Skeletal muscle satellite cell (primary cell): Measurements from ENCODE around the gene GGT5.
"Not testable (repeated sequence)": the region's sequence is repeated elsewhere in the genome, so short reads cannot be mapped to it uniquely, and the experiment has no call there.

Source experiments
- H3K27me3 ChIP-seq: 2 replicates; pipeline ENCODE4 v1.7.0; 2013; ENCODE audit warnings: low read length; ENCODE audit not compliant: control insufficient read depth, insufficient read depth
- H3K36me3 ChIP-seq: 2 replicates; pipeline ENCODE4 v1.7.0; 2013; ENCODE audit warnings: mild to moderate bottlenecking, control low read depth, low read length; ENCODE audit not compliant: insufficient read depth
- H3K4me1 ChIP-seq: 2 replicates; pipeline ENCODE4 v1.7.0; 2013; ENCODE audit warnings: low read length; ENCODE audit not compliant: control insufficient read depth, insufficient read depth
- H3K4me2 ChIP-seq: 2 replicates; pipeline ENCODE4 v1.7.0; 2013; ENCODE audit warnings: mild to moderate bottlenecking, low read length
- H3K4me3 ChIP-seq: 2 replicates; pipeline ENCODE4 v1.7.0; 2013; ENCODE audit warnings: low read length
- H3K9ac ChIP-seq: 2 replicates; pipeline ENCODE4 v1.7.0; 2013; ENCODE audit warnings: mild to moderate bottlenecking, low read depth, low read length, moderate library complexity
- H3K9me3 ChIP-seq: replicated peaks from 2 replicates; pipeline ENCODE4 v1.7.0; 2013; ENCODE audit warnings: mild to moderate bottlenecking, control low read depth, low read length

The GGT5 gene

DNA sequence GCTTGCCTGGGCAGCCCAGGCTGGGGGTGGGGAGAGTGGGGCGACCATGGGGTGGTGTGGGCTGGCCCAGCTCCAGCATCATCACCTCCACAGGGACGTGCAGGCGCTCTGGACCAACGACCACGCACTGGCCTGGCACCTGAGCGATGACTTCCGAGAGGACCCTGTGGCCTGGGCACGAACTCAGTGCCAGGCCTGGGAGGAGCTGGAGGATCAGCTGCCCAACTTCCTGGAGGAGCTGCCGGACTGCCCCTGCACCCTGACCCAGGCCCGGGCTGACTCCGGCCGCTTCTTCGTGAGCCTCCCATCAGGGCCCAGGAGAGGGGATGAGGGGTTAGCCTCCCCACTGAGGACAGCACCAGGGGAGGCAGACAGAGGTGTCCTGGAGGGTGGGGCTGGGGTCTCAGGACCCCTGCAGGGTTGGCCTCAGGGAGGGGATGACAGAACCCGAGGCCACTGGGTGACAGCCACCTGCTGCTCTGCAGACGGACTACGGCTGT is 59.8 kb downstream of the GGT5 start:
- no peak overlapping the region for H3K4me3 ChIP-seq
- peaks cover 15% of the 10 kb centered on the region for H3K4me1 ChIP-seq
- no peaks in the 10 kb centered on the region for H3K27me3 ChIP-seq
- no peak overlapping the region for H3K9ac ChIP-seq
- no peaks in the 10 kb centered on the region for H3K9me3 ChIP-seq
- no peaks in the 10 kb centered on the region for H3K36me3 ChIP-seq
- H3K4me2 ChIP-seq, result no peak overlapping the region

DNA sequence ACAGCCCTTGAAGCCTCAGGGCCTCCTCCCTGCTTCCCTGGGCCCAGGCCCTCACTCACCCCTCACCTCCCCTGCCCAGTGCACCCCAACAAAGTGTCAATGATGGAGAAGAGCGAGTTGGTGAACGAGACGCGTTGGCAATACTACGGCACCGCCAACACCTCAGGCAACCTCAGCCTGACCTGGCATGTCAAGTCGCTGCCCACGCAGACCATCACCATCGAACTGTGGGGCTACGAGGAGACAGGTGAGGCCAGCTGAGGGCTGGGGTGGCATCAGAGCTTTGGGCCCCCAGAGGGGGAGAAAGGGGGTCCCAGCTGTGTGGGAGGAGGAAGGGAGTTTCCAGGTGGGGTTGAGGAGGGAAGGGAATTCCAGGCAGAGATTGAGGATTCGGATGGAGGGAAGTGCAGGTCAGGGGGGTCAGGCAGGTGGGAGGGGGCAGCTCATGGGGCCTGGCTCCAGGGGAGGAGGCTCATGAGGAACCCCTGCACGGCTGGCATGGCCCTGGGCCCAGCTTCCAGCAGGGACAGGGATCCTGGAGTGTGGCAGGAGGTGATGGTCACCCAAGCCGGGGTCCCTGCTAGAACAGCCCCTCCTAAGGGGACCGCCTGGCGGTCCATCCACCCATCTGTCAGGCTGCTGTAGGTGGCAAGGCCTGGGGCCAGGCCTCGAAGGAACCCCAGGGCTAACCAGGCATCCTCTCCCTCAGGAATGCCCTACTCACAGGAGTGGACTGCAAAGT is 60.7 kb downstream of the GGT5 start:
- H3K9me3 ChIP-seq, result no peaks in the 10 kb centered on the region
- peaks cover 7% of the 10 kb centered on the region for H3K4me1 ChIP-seq
- H3K4me2 ChIP-seq, result no peak overlapping the region
- no peak overlapping the region for H3K9ac ChIP-seq
- H3K36me3 ChIP-seq, result no peaks in the 10 kb centered on the region
- no peak overlapping the region for H3K4me3 ChIP-seq
- H3K27me3 ChIP-seq, result no peaks in the 10 kb centered on the region

DNA sequence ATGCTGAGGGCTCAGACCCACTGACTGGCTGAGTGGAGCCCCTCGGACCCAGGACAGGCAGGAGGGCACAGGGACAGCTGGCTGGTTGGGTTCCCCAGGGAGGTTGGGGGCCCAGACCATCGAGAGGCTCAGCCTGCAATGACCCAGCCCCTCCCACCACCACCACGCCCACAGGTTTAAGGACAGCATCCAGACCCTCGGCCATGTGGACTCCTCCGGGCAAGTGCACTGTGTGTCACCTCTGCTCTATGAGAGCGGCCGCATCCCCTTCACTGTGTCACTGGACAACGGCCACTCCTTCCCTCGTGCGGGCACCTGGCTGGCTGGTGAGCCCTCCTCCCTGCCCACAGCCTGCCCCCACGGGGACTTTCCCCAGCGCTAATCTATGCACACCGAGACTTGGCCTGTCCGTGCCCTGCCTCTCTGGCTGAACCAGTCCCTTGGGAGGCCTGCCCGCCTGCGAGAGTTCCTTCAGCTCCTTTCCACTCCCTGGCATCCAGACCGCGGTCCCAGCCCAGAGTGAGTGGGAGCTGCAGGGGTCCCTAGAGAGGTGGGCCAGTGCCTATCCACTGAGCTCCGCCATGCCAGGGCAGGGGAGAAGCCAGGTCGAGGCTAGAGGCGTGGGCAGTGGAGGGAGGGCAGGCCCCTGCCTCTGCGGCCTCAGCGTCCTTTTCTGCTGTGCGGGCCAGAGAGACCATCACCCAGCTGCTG is 61.4 kb downstream of the GGT5 start:
- Histone ChIP-seq H3K4me3 (no peak overlapping the region), H3K9ac (no peak overlapping the region), H3K36me3 (no peaks in the 10 kb centered on the region), H3K27me3 (no peaks in the 10 kb centered on the region), H3K4me1 (peaks cover 3% of the 10 kb centered on the region), H3K9me3 (no peaks in the 10 kb centered on the region), H3K4me2 (no peak overlapping the region)

DNA sequence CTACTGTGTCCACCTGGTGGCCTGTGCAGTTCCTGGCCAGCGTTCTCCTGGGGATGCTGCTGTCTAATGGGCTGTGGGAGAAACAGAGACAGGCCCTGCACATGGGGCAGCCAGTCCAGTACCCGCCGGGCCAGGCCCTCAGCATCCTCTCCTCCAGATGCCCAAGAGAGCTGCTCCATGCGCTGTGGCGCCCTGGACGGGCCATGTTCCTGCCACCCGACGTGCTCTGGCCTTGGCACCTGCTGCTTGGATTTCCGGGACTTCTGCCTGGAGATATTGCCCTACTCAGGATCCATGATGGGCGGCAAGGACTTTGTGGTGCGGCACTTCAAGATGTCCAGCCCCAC is 62.0 kb downstream of the GGT5 start:
- H3K4me3 ChIP-seq, H3K9me3 ChIP-seq, H3K4me2 ChIP-seq, H3K9ac ChIP-seq, H3K36me3 ChIP-seq, H3K4me1 ChIP-seq, H3K27me3 ChIP-seq: not testable (repeated sequence)

DNA sequence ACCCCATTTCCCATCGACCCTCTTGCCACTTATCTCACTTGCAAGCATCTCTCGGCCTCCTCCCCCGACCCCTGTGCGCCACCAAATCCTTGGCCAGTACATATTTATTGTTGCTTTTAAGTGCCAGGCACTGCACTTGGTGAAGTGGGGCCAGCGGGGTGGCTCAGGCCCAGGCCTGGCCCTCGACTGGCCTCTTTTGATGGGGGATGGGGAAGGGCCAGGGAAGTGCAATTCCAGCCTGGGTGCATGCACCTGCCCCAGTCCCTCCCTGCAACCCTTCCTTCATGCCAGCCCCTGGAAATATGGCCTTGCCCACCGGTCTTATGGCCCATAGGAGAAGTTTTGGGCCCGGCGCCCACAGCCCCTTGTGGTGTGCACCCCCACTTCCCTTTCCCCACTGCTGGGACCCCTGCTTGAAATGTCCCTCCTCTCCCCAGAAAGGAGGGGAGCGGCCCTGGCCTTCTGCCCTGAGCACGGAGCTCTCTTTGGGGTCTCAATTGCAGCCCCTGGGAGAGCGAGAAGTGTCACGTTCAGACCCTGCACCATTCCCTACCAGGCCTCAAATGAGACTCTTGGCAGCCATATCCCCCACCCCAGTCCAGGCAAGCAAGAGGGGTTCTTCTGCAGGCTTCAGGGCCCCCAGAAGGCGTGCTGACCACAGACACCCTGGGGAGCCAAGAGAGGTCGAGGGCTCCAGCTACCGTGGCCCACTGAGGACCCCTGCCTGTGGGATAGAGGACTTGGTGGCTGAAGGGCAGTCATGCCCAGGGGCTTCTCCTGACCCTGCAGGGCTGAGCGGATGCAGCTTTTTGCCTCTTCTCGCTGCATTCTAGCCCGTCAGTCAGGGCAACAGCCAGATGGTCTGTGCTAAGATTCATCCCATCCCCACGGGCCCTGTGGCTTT is 62.6 kb downstream of the GGT5 start:
- Histone ChIP-seq H3K9me3 (no peaks in the 10 kb centered on the region), H3K27me3 (no peaks in the 10 kb centered on the region), H3K4me3 (no peak overlapping the region), H3K9ac (no peak overlapping the region), H3K4me1 (peaks cover 3% of the 10 kb centered on the region), H3K4me2 (no peak overlapping the region), H3K36me3 (peaks cover 7% of the 10 kb centered on the region)

DNA sequence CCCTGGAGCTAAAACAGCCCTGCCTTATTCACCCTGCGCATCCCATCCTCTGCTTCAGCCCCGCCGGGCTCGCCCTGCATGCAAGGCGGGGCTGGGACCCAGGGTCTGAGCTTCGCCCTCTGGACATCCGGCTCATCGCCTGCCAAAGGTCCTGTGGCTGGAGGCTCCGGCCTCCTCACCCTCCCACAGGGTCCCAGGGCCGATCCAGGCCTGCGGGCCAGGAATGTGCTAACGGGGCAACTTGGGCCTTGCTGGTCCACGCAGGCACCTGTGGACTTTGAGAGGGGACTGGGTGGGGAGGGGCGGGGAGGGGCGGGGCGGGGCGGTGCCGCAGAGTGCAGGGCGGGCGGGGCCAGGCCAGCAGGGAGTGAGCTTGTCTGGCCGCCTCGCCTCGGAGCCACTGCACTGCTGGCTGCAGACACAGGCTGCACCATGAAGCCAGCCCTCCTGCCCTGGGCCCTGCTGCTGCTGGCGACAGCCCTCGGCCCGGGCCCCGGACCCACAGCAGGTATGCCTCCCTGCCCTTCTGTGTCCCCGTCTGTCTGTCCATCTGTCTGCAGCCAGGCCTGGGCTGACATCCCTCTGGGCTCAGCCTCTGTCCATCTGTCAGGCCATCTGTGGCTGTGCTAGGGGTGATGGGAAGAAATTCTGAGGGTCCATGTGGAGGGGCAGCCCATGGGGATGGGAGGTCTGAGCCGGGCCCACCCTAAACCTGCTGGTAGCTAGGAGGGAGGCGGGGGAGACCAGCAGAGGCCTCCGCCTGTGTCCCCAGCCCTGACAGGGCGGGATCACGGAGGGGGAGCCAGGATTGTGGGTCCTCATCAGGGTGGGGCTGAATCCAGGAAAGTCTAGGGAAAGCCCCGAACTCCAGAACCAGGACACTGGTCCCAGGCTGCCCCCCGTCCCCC is 63.5 kb downstream of the GGT5 start, which contains the start of gene SUSD2:
TSS of gene SUSD2 (plus strand) at position 400 of the 908 bp plus-strand sequence. CDS start at position 433, 33 bp downstream.
- Histone ChIP-seq H3K36me3 (peaks cover 14% of the 10 kb centered on the region), H3K9me3 (no peaks in the 10 kb centered on the region)

DNA sequence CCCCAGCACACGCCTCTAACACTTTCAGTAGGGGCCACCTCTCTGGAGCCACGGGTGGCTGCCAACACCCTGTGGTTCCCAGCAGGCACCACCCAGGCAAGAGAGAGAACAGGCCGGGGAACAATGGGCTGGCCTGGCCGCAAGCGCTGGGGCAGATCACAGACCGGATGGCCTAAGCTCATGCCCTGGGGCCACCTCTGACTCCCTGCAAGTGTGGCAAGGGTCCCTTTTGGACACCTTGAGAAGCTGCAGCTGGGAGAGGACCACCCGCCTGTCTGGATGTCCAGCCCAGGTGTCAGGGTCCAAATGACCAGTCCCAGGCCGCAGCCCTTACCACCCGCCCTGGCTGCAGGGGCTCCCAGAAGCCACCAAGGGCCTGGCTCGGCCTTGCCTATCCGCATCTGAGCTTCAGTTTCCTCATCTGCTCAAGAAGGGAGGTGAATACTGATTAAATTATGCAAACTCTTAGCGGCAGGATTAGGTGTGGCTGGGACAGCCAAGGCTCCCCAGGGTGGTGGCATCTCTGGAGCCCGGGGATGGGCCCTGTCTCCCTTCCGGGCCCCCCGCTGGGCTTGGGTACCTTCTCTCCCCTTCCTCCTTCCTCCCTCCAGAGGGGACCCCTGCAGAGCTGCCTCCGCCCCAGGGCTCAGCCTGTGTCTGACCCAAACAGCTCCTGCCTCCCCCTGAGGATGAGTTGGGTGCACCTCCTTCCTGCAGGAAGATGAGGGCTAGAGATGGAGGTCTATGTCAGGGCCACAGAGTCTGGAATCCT is 64.4 kb downstream of the GGT5 start:
- H3K27me3 ChIP-seq, result no peaks in the 10 kb centered on the region
- H3K4me2 ChIP-seq, result no peak overlapping the region
- peaks cover 3% of the 10 kb centered on the region for H3K4me1 ChIP-seq
- peaks cover 23% of the 10 kb centered on the region for H3K36me3 ChIP-seq
- no peak overlapping the region for H3K9ac ChIP-seq
- H3K4me3 ChIP-seq, result no peak overlapping the region
- no peaks in the 10 kb centered on the region for H3K9me3 ChIP-seq

More for the DNA sequence above, 63.5 kb downstream of the GGT5 start, which contains the start of gene SUSD2:
- H3K4me3 ChIP-seq, result no peak within 1 kb of the TSS
- peaks cover 3% of the 10 kb centered on the region for H3K4me1 ChIP-seq
- peak within 1 kb of the TSS; percentile 37 for H3K4me2 ChIP-seq
- peak within 1 kb of the TSS; percentile 41 for H3K9ac ChIP-seq
- no peaks in the 10 kb centered on the region for H3K27me3 ChIP-seq

DNA sequence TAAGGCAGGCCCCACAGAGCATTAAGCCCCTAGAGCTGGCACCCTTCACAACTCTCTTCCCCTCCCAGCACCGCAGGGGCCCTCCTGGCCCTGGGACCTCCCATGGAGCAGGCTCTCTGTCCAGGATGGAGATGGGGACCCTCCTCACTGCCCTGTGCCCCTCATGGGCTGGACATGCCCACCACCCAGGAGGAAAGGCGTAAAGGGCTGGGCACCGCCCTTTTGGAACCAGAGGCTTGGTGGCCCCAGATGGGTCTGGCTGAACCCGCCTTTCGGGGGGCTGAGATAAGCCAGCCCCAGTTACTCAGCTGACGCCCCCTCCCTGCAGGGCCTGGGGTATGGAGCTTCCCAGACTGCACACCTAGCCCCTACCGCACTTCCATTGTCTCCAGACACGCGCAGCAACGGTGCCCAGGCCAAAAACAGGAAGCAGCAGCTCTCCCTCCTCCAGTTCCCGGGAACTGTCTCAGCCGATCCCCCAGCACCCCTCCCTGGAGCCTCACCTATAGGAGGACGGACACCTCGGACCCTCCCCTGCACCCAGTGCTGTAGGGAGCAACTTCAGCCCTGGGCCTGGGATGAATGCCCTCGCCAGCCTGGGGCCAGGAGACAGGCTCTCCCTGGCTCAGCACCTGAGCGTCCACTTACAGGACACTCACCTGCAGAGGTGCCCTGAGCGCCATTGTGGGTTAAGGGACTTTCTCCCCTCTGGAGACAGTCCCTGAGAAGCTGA is 65.2 kb downstream of the GGT5 start:
- Histone ChIP-seq H3K27me3 (no peaks in the 10 kb centered on the region), H3K9me3 (no peaks in the 10 kb centered on the region), H3K4me3 (no peak overlapping the region), H3K36me3 (peaks cover 26% of the 10 kb centered on the region), H3K9ac (no peak overlapping the region), H3K4me2 (no peak overlapping the region), H3K4me1 (peaks cover 3% of the 10 kb centered on the region)

DNA sequence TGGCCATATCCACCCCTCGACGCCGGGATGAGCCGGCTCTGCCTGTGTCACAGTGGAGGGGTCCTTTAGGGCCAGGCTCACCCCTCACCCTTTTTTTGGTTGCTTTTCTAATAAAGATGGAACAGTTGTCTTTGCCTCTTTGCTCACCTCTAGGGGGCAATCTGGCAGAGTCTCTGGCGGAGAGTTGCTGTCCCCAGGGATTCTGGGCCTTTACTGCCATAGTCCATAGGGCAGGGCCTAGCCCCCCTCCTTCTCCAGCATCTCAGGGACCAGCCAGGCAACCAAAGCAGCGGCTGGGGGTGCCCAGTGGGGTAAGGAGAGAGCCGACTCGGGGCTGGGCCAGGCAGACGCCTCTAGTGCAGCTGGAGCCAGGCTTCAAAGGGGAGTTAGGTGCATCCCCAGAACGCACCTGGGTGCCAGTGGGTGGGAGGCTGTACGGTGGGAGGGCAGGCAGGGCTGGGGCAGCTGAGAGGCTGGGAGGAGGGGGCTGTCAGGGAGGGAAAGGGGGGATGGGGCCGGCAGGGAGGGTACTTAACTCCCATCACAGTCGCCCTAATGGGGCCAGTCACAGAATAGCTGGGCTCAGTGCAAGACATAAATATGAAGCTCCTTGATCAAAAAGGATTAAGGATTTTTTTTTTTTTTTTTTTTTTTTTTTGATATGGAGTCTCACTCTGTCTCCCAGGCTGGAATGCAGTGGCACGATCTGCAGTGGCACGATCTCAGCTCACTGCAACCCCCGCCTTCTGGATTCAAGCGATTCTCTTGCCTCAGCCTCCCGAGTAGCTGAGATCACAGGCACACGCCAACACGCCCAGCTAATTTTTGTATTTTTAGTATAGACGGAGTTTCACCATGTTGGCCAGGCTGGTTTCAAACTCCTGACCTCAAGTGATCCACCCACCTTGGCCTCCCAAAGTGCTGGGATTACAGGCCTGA is 66.1 kb downstream of the GGT5 start:
- H3K9ac ChIP-seq, result no peak overlapping the region
- H3K9me3 ChIP-seq, result no peaks in the 10 kb centered on the region
- peaks cover 32% of the 10 kb centered on the region for H3K36me3 ChIP-seq
- no peak overlapping the region for H3K4me3 ChIP-seq
- peaks cover 3% of the 10 kb centered on the region for H3K4me1 ChIP-seq
- no peaks in the 10 kb centered on the region for H3K27me3 ChIP-seq
- H3K4me2 ChIP-seq, result no peak overlapping the region
